Activated CD8-positive, alpha-beta T cell treated with anti-CD3 and anti-CD28 coated beads, Interleukin-2, amount 10 ng/mL, durations not matched to agents 7 days and 5 days (primary cell): Measurements from ENCODE around the gene TBPL2. TPM values are rescaled to one million over a fixed set of nuclear protein-coding genes. Genes with fewer than 3 reads are reported as not detected.
"Not testable (repeated sequence)": the region's sequence is repeated elsewhere in the genome, so short reads cannot be mapped to it uniquely, and the experiment has no call there.

ENCODE experiments used
- ATAC-seq: fragments of 150-1000 bp; cut with Tn5 transposase; one replicate; pipeline ENCODE4 v1.10.0; 2021; ENCODE audit warnings: moderate library complexity
- CTCF ChIA-PET: fragments of 350-600 bp; sonication (Branson Sonifier 250); formaldehyde crosslinking; loops from one replicate; lab custom pipeline; 2021; ENCODE audit warnings: antibody characterized with exemption; lab: Charles Lee
- POLR2A ChIA-PET: fragments of 350-600 bp; sonication (Branson Sonifier 250); formaldehyde crosslinking; loops from one replicate; lab custom pipeline; 2021; ENCODE audit warnings: antibody characterized with exemption; lab: Charles Lee
- DNase-seq: peaks from one replicate; pipeline ENCODE4 v3.0.0-alpha.2; 2020
- H3K27ac Mint-ChIP-seq: one replicate; pipeline ENCODE4 v1.8.0; 2021; ENCODE audit warnings: mild to moderate bottlenecking, mixed read lengths
- H3K27me3 Mint-ChIP-seq: one replicate; pipeline ENCODE4 v1.8.0; 2021; ENCODE audit warnings: low read depth, mixed read lengths
- H3K36me3 Mint-ChIP-seq: one replicate; pipeline ENCODE4 v1.8.0; 2021; ENCODE audit warnings: low read depth, mixed read lengths
- H3K4me1 Mint-ChIP-seq: one replicate; pipeline ENCODE4 v1.8.0; 2021; ENCODE audit warnings: low read depth, mixed read lengths
- H3K4me3 Mint-ChIP-seq: one replicate; pipeline ENCODE4 v1.8.0; 2021; ENCODE audit warnings: mild to moderate bottlenecking, mixed read lengths
- H3K9me3 Mint-ChIP-seq: one replicate; pipeline ENCODE4 v1.8.0; 2022; ENCODE audit warnings: mixed read lengths; ENCODE audit not compliant: insufficient read depth
- total RNA-seq, 2 experiments: library from RNA; stranded (reverse); gene quantifications; one replicate each; pipeline ENCODE4 v1.2.3, GENCODE V29; 2021

TBPL2 gene
- total RNA-seq, 2 experiments from 2014 or later = not detected

DNA sequence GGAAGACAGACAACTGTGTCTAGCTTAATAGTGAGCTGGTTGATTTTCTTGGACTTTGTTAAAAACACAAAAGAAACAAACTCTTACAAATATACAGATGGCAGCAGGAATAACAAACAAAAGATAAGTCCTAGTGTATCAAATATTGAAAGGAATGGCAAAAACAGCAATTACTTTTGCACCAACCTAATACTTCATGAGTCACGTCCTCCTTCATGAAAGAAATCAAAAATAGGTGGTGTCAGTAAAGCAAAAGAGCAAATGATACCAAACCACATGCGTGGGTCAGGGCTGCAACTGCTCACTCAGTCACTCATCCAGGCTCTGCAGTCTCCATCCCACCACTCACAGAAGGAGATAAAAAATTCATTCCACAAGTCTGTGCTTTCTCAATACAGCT is 40.6 kb downstream of the TBPL2 start:
- CTCF ChIA-PET = no interaction called here
- Mint-ChIP-seq H3K36me3 (peaks cover 1% of the 10 kb centered on the region), H3K4me3 (no peak overlapping the region), H3K27me3 (no peaks in the 10 kb centered on the region), H3K27ac (no peak overlapping the region), H3K9me3 (no peaks in the 10 kb centered on the region), H3K4me1 (peaks cover 9% of the 10 kb centered on the region)
- POLR2A ChIA-PET = no interaction called here
- no peak for DNase-seq
- no peak for ATAC-seq

DNA sequence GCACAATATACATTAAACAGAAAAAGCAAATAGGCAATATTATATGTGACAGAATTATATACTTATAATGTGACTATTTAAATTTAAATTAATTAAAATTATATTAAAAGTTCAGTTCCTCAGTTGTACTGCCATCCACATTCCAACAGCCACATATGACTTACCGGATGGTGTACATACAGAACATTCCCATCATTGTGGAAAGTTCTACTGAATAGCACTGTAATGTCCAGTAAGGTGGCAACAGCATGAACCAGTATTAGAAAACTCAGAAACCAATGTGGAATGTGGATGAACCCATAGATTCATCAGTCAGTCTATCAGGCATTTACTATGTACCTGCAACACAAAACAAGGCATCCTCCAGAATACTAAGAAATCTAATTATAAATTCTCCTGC is 41.2 kb downstream of the TBPL2 start:
- Mint-ChIP-seq H3K36me3 (peaks cover 3% of the 10 kb centered on the region), H3K27ac (no peak overlapping the region), H3K9me3 (no peaks in the 10 kb centered on the region), H3K4me3 (no peak overlapping the region), H3K4me1 (peaks cover 7% of the 10 kb centered on the region), H3K27me3 (no peaks in the 10 kb centered on the region)
- DNase-seq (no peak), ATAC-seq (no peak)
- POLR2A ChIA-PET = no interaction called here
- CTCF ChIA-PET = no interaction called here

DNA sequence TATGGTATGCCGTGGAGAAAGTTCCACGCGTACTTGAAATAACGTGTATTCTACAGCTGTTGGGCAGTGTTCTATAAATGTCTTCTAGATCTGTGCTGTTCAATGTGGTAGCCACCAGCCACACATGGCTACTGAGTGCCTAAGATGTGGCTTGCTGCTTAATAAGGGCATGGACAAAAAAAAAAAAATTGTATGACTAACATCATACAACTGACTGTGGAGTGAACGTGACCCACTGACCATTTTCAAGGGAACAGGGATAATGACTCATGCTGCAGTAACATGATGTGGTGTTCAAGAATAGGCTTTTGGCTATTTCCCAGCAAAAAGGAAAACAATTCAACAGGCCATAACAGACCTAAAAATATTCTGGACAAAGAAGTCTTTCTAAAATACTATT is 41.7 kb downstream of the TBPL2 start:
- no peak overlapping the region for H3K27ac Mint-ChIP-seq
- DNase-seq (no peak), ATAC-seq (no peak)
- no peaks in the 10 kb centered on the region for H3K27me3 Mint-ChIP-seq
- peaks cover 6% of the 10 kb centered on the region for H3K4me1 Mint-ChIP-seq
- ChIA-PET CTCF (interaction anchor here (1.2 kb wide), 1 partner anchor 18 kb away, joined by 3 read pairs; no protein-coding TSS in a partner anchor), POLR2A (no interaction called here)
- no peaks in the 10 kb centered on the region for H3K9me3 Mint-ChIP-seq
- H3K4me3 Mint-ChIP-seq = no peak overlapping the region
- H3K36me3 Mint-ChIP-seq = peaks cover 3% of the 10 kb centered on the region

DNA sequence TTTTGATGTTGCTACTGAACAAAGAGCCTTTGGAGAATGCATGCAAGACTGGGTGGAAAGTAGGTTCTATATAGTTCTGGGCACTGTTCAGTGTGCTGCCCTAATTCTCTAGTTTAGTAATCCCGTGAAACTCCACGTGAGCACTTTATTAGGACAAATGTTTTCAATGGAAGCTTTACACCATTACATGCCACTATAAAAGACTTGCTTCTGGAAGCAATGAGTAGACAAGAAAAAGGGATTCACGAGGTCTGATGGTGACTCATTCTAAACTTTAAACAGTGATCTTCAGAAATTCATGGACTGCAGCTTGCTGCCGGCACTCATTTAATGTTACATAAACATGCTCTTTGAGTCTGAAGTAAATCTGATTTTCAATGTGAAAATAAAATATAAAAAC is 51.1 kb downstream of the TBPL2 start:
- Mint-ChIP-seq H3K4me3 (no peak overlapping the region), H3K27me3 (no peaks in the 10 kb centered on the region), H3K36me3 (peaks cover 8% of the 10 kb centered on the region), H3K9me3 (no peaks in the 10 kb centered on the region), H3K4me1 (peaks cover 12% of the 10 kb centered on the region), H3K27ac (no peak overlapping the region)
- no peak for ATAC-seq
- POLR2A ChIA-PET = interaction anchor here (0.6 kb wide), 1 partner anchor 246 kb away, joined by 5 read pairs; no protein-coding TSS in a partner anchor
- no peak for DNase-seq
- CTCF ChIA-PET = interaction anchor here (0.6 to 1.2 kb wide), 2 partner anchors 236 to 338 kb away, joined by 3 read pairs; partner anchors contain the start of gene MAPK1IP1L

DNA sequence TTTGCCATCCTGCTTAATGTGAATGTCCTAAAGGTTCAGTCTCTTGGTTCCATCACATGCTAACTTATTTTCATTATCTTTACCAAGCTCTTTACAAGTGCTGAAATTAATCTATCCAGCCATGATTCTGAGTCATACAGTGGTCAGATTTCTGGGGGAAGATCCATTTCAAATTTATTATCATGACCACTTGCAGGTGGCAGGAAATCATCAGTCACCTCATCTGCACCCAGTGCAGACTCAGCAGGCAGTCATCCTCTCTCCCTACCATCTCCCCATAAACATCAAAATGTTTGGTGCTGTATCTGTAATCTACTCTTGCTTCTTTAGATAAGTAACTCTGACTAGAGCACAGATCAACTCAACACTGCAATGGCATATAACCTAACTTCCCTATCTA is 52.3 kb downstream of the TBPL2 start:
- peaks cover 12% of the 10 kb centered on the region for H3K4me1 Mint-ChIP-seq
- H3K27ac Mint-ChIP-seq = no peak overlapping the region
- ATAC-seq (no peak), DNase-seq (no peak)
- CTCF ChIA-PET = no interaction called here
- POLR2A ChIA-PET = no interaction called here
- H3K4me3 Mint-ChIP-seq = no peak overlapping the region
- no peaks in the 10 kb centered on the region for H3K9me3 Mint-ChIP-seq
- no peaks in the 10 kb centered on the region for H3K27me3 Mint-ChIP-seq
- H3K36me3 Mint-ChIP-seq = peaks cover 8% of the 10 kb centered on the region

DNA sequence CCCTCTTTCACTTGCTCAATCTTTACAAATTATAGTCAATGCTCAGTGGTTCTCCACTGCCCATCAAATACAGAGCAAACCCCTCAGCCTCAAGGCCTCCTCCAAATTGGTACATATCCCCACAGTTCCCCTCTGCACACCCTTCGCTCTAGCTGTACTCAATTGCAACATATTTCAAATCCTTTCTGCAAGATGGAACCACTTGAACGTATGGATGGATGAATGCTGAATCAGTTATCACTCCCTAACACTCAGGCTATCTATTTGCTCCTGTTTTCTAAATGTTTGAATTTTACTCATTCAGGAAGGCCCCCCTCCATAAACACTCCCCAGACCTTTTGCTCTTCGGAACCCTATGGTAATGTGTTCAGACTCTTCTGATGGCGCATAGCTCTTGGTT is 53.3 kb downstream of the TBPL2 start:
- H3K4me1 Mint-ChIP-seq = peaks cover 12% of the 10 kb centered on the region
- no peak for DNase-seq
- CTCF ChIA-PET = interaction anchor here (1.3 to 1.6 kb wide), 2 partner anchors 59 to 117 kb away, joined by 4 to 6 read pairs; no protein-coding TSS in a partner anchor
- POLR2A ChIA-PET = no interaction called here
- no peaks in the 10 kb centered on the region for H3K9me3 Mint-ChIP-seq
- H3K36me3 Mint-ChIP-seq = peaks cover 8% of the 10 kb centered on the region
- H3K27ac Mint-ChIP-seq = no peak overlapping the region
- H3K4me3 Mint-ChIP-seq = no peak overlapping the region
- no peaks in the 10 kb centered on the region for H3K27me3 Mint-ChIP-seq
- no peak for ATAC-seq

DNA sequence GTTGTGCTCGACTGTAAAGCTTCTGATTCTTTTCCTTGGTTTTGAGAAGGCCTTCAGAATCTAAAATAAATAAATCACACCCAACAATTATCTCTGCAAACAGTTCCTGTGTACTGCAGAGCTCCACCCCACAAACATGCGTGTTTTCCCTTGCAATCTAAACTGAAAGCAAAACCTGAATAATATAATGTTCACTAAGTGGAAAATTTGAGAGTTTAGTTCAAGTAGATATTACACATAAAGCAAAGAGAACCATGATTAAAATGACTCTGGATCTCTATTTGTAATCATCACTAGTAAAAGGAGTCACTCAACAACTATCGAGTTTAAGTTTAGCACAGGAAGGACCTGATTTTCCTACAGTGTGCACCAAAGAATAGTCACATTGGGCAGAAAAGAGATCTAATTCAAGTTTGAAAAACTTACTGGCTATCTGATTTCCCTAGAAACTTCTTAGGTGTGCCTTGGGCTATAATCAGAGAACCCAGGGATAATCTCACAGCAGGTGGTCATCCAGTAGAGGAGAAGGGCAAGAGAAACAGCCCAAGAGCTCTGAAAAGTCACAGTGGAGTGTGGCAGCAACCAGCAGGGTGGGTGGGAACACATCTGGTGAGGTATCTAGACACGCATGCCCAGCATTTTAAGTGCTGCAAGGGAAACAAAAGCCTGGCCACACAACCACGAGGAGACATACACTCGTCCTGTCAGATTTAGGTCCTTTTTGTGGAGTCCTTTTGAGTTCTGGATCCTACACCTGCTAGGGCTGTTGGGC is 54.2 kb downstream of the TBPL2 start:
- peaks cover 12% of the 10 kb centered on the region for H3K4me1 Mint-ChIP-seq
- peak overlapping the region; percentile 74 for H3K27ac Mint-ChIP-seq
- H3K27me3 Mint-ChIP-seq = no peaks in the 10 kb centered on the region
- ChIA-PET POLR2A (interaction anchor here (0.9 kb wide), 1 partner anchor 25 kb away, joined by 4 read pairs; no protein-coding TSS in a partner anchor), CTCF (interaction anchor here (0.9 to 2.1 kb wide), 7 partner anchors 9 to 116 kb away, joined by 3 to 7 read pairs (median 5); no protein-coding TSS in a partner anchor)
- ATAC-seq (peak; percentile 51), DNase-seq (no peak)
- peaks cover 10% of the 10 kb centered on the region for H3K36me3 Mint-ChIP-seq
- H3K9me3 Mint-ChIP-seq = no peaks in the 10 kb centered on the region
- H3K4me3 Mint-ChIP-seq = no peak overlapping the region

DNA sequence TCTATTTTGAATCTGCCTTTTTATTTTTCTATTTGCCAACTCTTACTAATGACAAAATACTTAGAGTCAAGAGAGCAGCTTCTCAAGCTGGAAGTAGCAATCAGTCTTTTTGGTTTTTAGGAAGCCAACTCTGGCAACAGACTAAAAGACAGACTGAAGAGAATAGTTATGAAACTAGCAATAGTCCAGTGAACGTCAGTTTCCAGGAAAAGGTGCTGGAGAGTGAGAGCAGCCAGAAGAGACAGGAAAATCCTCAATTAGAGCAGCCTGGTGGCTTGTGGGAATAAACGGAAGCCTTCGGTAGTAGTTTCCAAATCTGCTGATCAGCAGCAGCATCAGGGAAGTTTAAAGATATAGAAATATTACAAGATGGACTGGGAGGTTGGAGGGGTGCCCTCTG is 55.9 kb downstream of the TBPL2 start:
- ChIA-PET CTCF (interaction anchor here (1.3 to 2.1 kb wide), 2 partner anchors 10 to 12 kb away, joined by 4 to 7 read pairs; no protein-coding TSS in a partner anchor), POLR2A (interaction anchor here (0.9 kb wide), 1 partner anchor 358 kb away, joined by 4 read pairs; the partner anchor contains the start of gene WDHD1)
- Mint-ChIP-seq H3K36me3 (peaks cover 16% of the 10 kb centered on the region), H3K4me1 (peaks cover 12% of the 10 kb centered on the region), H3K27ac (no peak overlapping the region), H3K4me3 (no peak overlapping the region), H3K27me3 (no peaks in the 10 kb centered on the region), H3K9me3 (no peaks in the 10 kb centered on the region)
- ATAC-seq (no peak), DNase-seq (no peak)

DNA sequence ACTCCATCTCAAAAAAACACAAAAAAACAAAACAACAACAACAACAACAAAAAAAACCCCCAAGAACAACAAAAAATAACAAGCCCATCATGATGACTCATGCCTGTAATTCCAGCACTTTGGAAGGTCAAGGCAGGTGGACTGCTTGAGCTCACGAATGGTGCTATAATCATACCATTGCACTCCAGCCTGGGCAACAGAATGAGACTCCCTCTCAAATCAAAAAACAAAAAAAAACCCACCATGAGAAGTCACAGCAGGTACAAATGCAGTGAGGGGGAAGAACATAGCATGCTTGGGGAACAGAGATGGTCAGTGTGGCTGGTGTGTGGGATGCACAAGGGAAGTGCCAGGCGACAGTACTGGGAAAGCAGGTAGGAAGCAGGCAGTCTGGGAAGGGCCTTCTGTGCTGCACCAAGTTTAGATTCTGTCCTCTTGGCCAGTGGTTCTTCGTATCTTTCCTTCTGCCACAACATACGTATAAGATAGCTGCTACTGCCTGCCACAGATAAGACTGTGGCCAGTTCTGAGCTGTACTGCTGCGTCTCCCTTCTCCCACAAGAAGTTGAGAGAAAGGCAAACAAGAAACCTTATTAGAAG is 56.8 kb downstream of the TBPL2 start:
- POLR2A ChIA-PET = interaction anchor here (0.7 to 0.9 kb wide), 2 partner anchors 13 to 357 kb away, joined by 3 to 4 read pairs; partner anchors contain the start of gene WDHD1
- no peak overlapping the region for H3K4me3 Mint-ChIP-seq
- no peaks in the 10 kb centered on the region for H3K27me3 Mint-ChIP-seq
- DNase-seq (no peak), ATAC-seq (no peak)
- peaks cover 18% of the 10 kb centered on the region for H3K36me3 Mint-ChIP-seq
- no peak overlapping the region for H3K27ac Mint-ChIP-seq
- no peaks in the 10 kb centered on the region for H3K9me3 Mint-ChIP-seq
- peaks cover 12% of the 10 kb centered on the region for H3K4me1 Mint-ChIP-seq
- CTCF ChIA-PET = interaction anchor here (1.1 to 1.5 kb wide), 3 partner anchors 11 to 63 kb away, joined by 3 to 5 read pairs (median 4); no protein-coding TSS in a partner anchor

DNA sequence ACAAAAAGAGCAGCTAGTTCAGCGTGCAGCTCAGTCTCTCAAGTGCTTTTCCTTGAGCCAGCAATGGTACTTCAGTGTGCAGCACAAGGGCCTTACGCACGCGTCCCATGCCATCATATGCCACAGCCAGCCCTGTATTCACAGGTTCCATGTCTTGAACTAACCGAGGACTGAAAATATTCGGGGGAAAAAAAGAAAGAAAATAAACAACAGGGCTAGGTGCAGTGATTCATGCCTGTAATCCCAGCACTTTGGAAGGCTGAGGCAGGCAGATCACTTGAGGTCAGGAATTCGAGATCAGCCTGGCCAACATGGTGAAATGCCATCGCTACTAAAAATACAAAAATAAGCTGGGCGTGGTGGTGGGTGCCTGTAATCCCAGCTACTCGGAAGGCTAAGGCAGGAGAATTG is 57.4 kb downstream of the TBPL2 start:
- ATAC-seq, H3K27ac Mint-ChIP-seq, H3K9me3 Mint-ChIP-seq, H3K27me3 Mint-ChIP-seq, DNase-seq, H3K4me3 Mint-ChIP-seq, POLR2A ChIA-PET: not testable (repeated sequence)
- Mint-ChIP-seq H3K4me1 (peaks cover 12% of the 10 kb centered on the region), H3K36me3 (peaks cover 18% of the 10 kb centered on the region)
- CTCF ChIA-PET = interaction anchor here (1.1 to 1.5 kb wide), 2 partner anchors 33 to 63 kb away, joined by 3 to 5 read pairs; no protein-coding TSS in a partner anchor

DNA sequence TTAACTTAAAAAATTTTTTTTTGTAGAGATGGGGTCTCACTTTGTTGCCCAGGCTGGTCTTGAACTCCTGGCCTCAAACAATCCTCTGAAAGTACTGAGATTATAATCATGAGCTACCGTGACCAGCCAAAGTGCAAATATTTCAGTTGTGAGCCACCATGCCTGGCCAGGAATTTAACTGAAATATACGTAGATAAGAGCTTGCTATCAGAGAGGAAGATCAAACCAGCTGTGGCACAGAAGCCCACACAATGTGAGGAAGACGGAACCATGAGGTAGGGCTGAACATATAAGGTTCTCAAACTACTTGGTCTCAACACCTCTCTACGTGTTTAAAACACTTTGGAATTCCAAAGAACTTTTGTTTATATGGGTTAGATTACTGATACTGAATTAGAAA is 57.9 kb downstream of the TBPL2 start:
- H3K9me3 Mint-ChIP-seq = no peaks in the 10 kb centered on the region
- ChIA-PET POLR2A (interaction anchor here (0.5 kb wide), 1 partner anchor 1998 kb away, joined by 8 read pairs; no protein-coding TSS in a partner anchor), CTCF (interaction anchor here (1.5 kb wide), 1 partner anchor 64 kb away, joined by 5 read pairs; no protein-coding TSS in a partner anchor)
- no peaks in the 10 kb centered on the region for H3K27me3 Mint-ChIP-seq
- no peak overlapping the region for H3K4me3 Mint-ChIP-seq
- ATAC-seq (no peak), DNase-seq (no peak)
- peaks cover 12% of the 10 kb centered on the region for H3K4me1 Mint-ChIP-seq
- peaks cover 18% of the 10 kb centered on the region for H3K36me3 Mint-ChIP-seq
- no peak overlapping the region for H3K27ac Mint-ChIP-seq
